ENCODE measurements around the gene DDX59.

- TF ChIP-seq CTCF (IDR thresholded peaks at IDR 0.05) (no peak), POLR2AphosphoS5 (IDR thresholded peaks at IDR 0.05) (no peak), EP300 (IDR thresholded peaks at IDR 0.05) (no peak)
Measured at GRCh38 chr1:200642481-200642880, 27.2 kb downstream of the DDX59 start.

Data from suprapubic skin (tissue), 4 donors.